K562 (cell line): ENCODE results near the gene FUCA2. TPM values are rescaled to one million over a fixed set of nuclear protein-coding genes. Genes with fewer than 3 reads are reported as not detected.

Experiments used
- CAMTA2 ChIP-seq: fragments of 250-450 bp; sonication (Bioruptor Pico); conservative IDR thresholded peaks from 2 replicates; pipeline ENCODE4 v1.5.1; 2022
- CREB3L1 ChIP-seq: fragments of 450-650 bp; IDR thresholded peaks from 2 replicates; pipeline ENCODE4 v1.6.1; 2014; ENCODE audit warnings: low read depth, mild to moderate bottlenecking, moderate library complexity, borderline replicate concordance
- ELF1 ChIP-seq: fragments of 200-800 bp; sonication (Bioruptor generic); IDR thresholded peaks from 2 replicates; pipeline ENCODE4 v1.6.1; 2016; ENCODE audit warnings: missing genetic modification characterization, missing compliant biosample characterization
- HNRNPLL ChIP-seq: fragments of 200-400 bp; formaldehyde crosslinking; IDR thresholded peaks from 2 replicates; pipeline ENCODE4 v1.6.1; 2017; ENCODE audit warnings: low read length, low read depth, mild to moderate bottlenecking; ENCODE audit not compliant: poor library complexity, severe bottlenecking
- MAX ChIP-seq: sonication (generic); formaldehyde crosslinking; IDR thresholded peaks from 2 replicates; pipeline ENCODE4 v1.9.0; 2022; ENCODE audit warnings: mild to moderate bottlenecking, missing genetic modification reagents
- MTF1 ChIP-seq: fragments of 250-450 bp; sonication (Bioruptor Pico); IDR thresholded peaks from 2 replicates; pipeline ENCODE4 v1.9.0; 2021; ENCODE audit warnings: moderate library complexity, mild to moderate bottlenecking, inconsistent platforms, borderline replicate concordance
- NFE2 ChIP-seq: IDR thresholded peaks from 2 replicates; pipeline ENCODE4 v1.6.1; 2014; ENCODE audit warnings: antibody characterized with exemption, low read depth
- NR2C1 ChIP-seq, 2 experiments: fragments of 450-650 bp; IDR thresholded peaks; 2 replicates each; pipeline ENCODE4 v1.6.1; 2017; ENCODE audit warnings: mild to moderate bottlenecking in 2 of 2, antibody characterized with exemption in 1 of 2, inconsistent platforms in 1 of 2, missing compliant biosample characterization in 1 of 2, missing genetic modification characterization in 1 of 2
- RAD51 ChIP-seq: fragments of 450-650 bp; IDR thresholded peaks from 2 replicates; pipeline ENCODE4 v1.7.1; 2016; ENCODE audit warnings: low read depth, mild to moderate bottlenecking, borderline replicate concordance
- RFX7 ChIP-seq: fragments of 250-450 bp; sonication (Bioruptor Pico); IDR thresholded peaks from 2 replicates; pipeline ENCODE4 v1.5.1; 2021; ENCODE audit warnings: mild to moderate bottlenecking
- SIRT6 ChIP-seq: IDR thresholded peaks from one replicate; pipeline ENCODE4 v1.6.1; 2012; ENCODE audit warnings: low read depth, mild to moderate bottlenecking, control low read depth, inconsistent platforms, low read length, moderate library complexity
- U2AF1 ChIP-seq: fragments of 200-400 bp; formaldehyde crosslinking; optimal IDR thresholded peaks from 2 replicates; pipeline ENCODE3; 2017; ENCODE audit warnings: mild to moderate bottlenecking, low read depth, low read length, moderate library complexity
- ZNF232 ChIP-seq: sonication (generic); formaldehyde crosslinking; IDR thresholded peaks from 2 replicates; pipeline ENCODE4 v1.8.0; 2022; ENCODE audit warnings: mild to moderate bottlenecking, missing genetic modification reagents
- ZSCAN29 ChIP-seq: fragments of 450-650 bp; IDR thresholded peaks from 2 replicates; pipeline ENCODE4 v1.6.1; 2017
- polyA plus RNA-seq, 8 experiments: library from polyadenylated mRNA; depleted of rRNA in 4 of 8; stranded (reverse) in 5 of 8; unstranded in 3 of 8; fragments of >200 nt; fragmentation: Nextera tagmentation in 2 of 8; fragmentation: Illumina TruSeq in 1 of 8; extraction: Ambion mirVana in 2 of 8; extraction: Trizol in 1 of 8; gene quantifications; 2 replicates each; pipeline versions ENCODE4 v1.2.1 to v1.2.3, GENCODE V29; 2011 to 2014; ENCODE audit warnings: inconsistent platforms in 1 of 8, missing spikeins in 1 of 8
- total RNA-seq, 7 experiments: library from RNA; depleted of rRNA in 6 of 7; stranded (reverse); fragments of >200 nt in 6 of 7; fragmentation: Illumina TruSeq in 2 of 7; extraction: Trizol in 2 of 7; gene quantifications; 2 replicates each; pipeline versions ENCODE4 v1.2.1 to v1.2.3, GENCODE V29; 2011 to 2021; ENCODE audit warnings: low replicate concordance in 1 of 7
- TF ChIP-seq, protein P1 (sequence below): fragments of 250-450 bp; sonication (Bioruptor Pico); IDR thresholded peaks from 2 replicates; pipeline ENCODE4 v1.5.0; 2021
- TF ChIP-seq, protein P2 (sequence below): fragments of 250-450 bp; sonication (Bioruptor Pico); IDR thresholded peaks from 2 replicates; pipeline ENCODE4 v1.5.0; 2020; ENCODE audit warnings: mild to moderate bottlenecking
- TF ChIP-seq, protein P3 (sequence below): IDR thresholded peaks from 2 replicates; pipeline ENCODE4 v1.6.1; 2011; ENCODE audit not compliant: insufficient read length; ENCODE audit errors: extremely low read depth

FUCA2 gene
- total and polyA plus RNA-seq, 9 of the 15 experiments (the other 6 are each of a cell fraction or from before 2014, with no cell fraction given), result 20.6 to 112 (median 79.3) TPM

DNA sequence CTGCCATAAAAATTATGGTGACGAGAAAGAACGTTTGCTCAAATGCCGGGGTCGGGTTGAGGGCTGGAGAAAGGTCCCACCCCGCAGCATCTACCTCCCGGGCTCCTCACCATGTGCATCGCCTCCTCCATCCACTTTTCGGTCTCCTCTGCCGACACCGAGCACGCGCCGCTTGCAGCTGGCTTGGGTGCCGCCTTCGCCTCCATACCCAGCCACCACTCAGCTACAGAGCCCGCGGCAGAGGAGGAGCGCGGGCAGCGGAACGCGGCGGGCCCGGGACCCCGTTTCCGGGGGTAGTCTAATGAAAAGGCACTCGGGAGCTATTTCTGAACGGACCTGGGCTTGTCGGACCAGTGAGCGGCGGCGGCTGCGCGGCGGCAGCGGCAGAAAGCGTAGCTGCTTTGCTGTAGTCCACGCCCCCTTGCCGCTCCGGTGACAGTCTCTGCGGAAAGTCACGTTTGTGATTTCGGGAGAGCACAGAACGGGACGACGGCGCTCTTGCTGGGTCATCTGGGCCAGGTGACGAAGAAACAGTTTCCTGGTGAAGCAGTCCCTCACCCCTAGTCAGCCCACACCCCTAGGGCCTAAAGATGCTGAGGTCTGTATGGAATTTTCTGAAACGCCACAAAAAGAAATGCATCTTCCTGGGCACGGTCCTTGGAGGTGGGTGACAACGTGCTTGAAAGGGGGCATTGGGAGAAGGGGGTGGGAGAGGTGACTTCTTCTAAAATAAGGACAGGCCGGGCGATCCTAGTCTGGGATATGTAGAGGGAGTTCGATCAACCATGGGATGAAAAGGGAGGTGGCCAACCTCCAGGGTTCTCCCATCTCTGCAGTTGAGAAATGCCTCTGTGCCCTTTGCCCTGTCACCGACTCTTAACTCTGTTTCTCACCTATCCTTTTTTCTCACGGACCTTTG, 60.8 kb downstream of the FUCA2 start, which contains the start of the genes ADAT2 and PEX3 (continued):
- TF ChIP-seq, protein P1, sequence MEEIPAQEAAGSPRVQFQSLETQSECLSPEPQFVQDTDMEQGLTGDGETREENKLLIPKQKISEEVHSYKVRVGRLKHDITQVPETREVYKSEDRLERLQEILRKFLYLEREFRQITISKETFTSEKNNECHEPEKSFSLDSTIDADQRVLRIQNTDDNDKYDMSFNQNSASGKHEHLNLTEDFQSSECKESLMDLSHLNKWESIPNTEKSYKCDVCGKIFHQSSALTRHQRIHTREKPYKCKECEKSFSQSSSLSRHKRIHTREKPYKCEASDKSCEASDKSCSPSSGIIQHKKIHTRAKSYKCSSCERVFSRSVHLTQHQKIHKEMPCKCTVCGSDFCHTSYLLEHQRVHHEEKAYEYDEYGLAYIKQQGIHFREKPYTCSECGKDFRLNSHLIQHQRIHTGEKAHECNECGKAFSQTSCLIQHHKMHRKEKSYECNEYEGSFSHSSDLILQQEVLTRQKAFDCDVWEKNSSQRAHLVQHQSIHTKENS (CRISPR knock-in tag), result no peak
- TF ChIP-seq U2AF1 (peak; percentile 83), MTF1 (CRISPR knock-in tag) (no peak), CREB3L1 (0 out of 2 replicates have a peak, but pooled peaks have one; percentile 43), RFX7 (CRISPR knock-in tag) (no peak), MAX (CRISPR knock-in tag) (peak; percentile 86), HNRNPLL (peak; percentile 95), RAD51 (no peak; the same call in 1 of the 2 replicates), ELF1 (peak; percentile 57; the same call in 1 of the 2 replicates), CAMTA2 (CRISPR knock-in tag) (no peak), NFE2 (peak; percentile 4), ZSCAN29 (no peak), NR2C1 (IDR thresholded peaks at IDR 0.05) (no peak), NR2C1 (tag; IDR thresholded peaks at IDR 0.05) (peak; percentile 71; the same call in 1 of the 2 replicates), SIRT6 (no peak), ZNF232 (CRISPR knock-in tag) (0 out of 2 replicates have a peak, but pooled peaks have one; percentile 21)
- TF ChIP-seq, protein P2, sequence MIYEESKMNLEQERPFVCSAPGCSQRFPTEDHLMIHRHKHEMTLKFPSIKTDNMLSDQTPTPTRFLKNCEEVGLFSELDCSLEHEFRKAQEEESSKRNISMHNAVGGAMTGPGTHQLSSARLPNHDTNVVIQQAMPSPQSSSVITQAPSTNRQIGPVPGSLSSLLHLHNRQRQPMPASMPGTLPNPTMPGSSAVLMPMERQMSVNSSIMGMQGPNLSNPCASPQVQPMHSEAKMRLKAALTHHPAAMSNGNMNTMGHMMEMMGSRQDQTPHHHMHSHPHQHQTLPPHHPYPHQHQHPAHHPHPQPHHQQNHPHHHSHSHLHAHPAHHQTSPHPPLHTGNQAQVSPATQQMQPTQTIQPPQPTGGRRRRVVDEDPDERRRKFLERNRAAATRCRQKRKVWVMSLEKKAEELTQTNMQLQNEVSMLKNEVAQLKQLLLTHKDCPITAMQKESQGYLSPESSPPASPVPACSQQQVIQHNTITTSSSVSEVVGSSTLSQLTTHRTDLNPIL (CRISPR knock-in tag), result no peak
- TF ChIP-seq, protein P3, sequence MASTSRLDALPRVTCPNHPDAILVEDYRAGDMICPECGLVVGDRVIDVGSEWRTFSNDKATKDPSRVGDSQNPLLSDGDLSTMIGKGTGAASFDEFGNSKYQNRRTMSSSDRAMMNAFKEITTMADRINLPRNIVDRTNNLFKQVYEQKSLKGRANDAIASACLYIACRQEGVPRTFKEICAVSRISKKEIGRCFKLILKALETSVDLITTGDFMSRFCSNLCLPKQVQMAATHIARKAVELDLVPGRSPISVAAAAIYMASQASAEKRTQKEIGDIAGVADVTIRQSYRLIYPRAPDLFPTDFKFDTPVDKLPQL, result peak; percentile 52
